ENCODE results near the gene SLC6A4. TPM values are rescaled to one million over a fixed set of nuclear protein-coding genes. Genes with fewer than 3 reads are reported as not detected.

SLC6A4 gene
- total and polyA plus RNA-seq, 2 of the 8 experiments (the other 6 are each of a cell fraction or from before 2014, with no cell fraction given), result 0.09 to 0.33 TPM

GRCh38 chr17:30219833-30220232 lies 15.7 kb downstream of the SLC6A4 start:
- no peak overlapping the region for H3K23ac ChIP-seq (ENCODE audit: insufficient read length)
- FAIRE-seq, result no peak

More at GRCh38 chr17:30219833-30220232, 15.7 kb downstream of the SLC6A4 start:
- Histone ChIP-seq H3K79me1 (ENCODE audit: low read depth, low read length) (no peaks in the 10 kb centered on the region; the same call in 1 of the 2 replicates), H3K4ac (replicated peaks; ENCODE audit: insufficient read length, low read depth, low read length) (no peak overlapping the region), H3K23me2 (ENCODE audit: low read depth, low read length) (no peaks in the 10 kb centered on the region), H3K27ac (ENCODE audit: low read depth, low read length) (no peak overlapping the region), H3K4me3 (ENCODE audit: extremely low read depth in 1 of 4, insufficient read depth in 2 of 4, low read depth in 3 of 4, low read length in 4 of 4) (no peak overlapping the region), H3K14ac (ENCODE audit: insufficient read length) (no peak overlapping the region), H3K27me3 (replicated peaks in 1 of 4; ENCODE audit: control insufficient read depth in 3 of 4, extremely low read depth in 1 of 4, insufficient read depth in 3 of 4, low read length in 3 of 4) (no peaks in the 10 kb centered on the region), H2AFZ (ENCODE audit: low read length) (no peak overlapping the region), H3K79me2 (ENCODE audit: control insufficient read depth in 1 of 2, insufficient read depth in 2 of 2, low read length in 2 of 2) (no peaks in the 10 kb centered on the region), H3K4me1 (replicated peaks in 1 of 4; ENCODE audit: control insufficient read depth in 3 of 4, insufficient read depth in 4 of 4, low read length in 3 of 4) (no peaks in the 10 kb centered on the region; a peak in 2 of 7 replicates), H2AK5ac (ENCODE audit: low read depth, low read length) (no peak overlapping the region), H2BK5ac (ENCODE audit: low read depth, low read length) (no peak overlapping the region), H3K56ac (replicated peaks; ENCODE audit: insufficient read length, low read depth, low read length) (no peak overlapping the region), H2BK120ac (replicated peaks; ENCODE audit: low read depth, low read length) (no peak overlapping the region), H4K20me1 (replicated peaks in 1 of 2; ENCODE audit: control insufficient read depth in 1 of 2, insufficient read depth in 2 of 2, low read length in 2 of 2) (no peaks in the 10 kb centered on the region), H2BK15ac (ENCODE audit: low read length) (no peak overlapping the region), H3K9me3 (ENCODE audit: insufficient read depth in 2 of 2, low read depth in 1 of 2, low read length in 1 of 2) (no peaks in the 10 kb centered on the region), H3K36me3 (ENCODE audit: control insufficient read depth in 2 of 4, insufficient read depth in 4 of 4, low read length in 3 of 4) (no peaks in the 10 kb centered on the region), H4K91ac (replicated peaks; ENCODE audit: insufficient read length, low read length) (no peak overlapping the region), H3K18ac (ENCODE audit: extremely low read depth, low read length) (no peak overlapping the region), H2BK12ac (ENCODE audit: low read depth, low read length) (no peak overlapping the region), H3K4me2 (ENCODE audit: insufficient read depth in 1 of 2, low read depth in 2 of 2, low read length in 2 of 2) (no peak overlapping the region), H4K8ac (ENCODE audit: extremely low read depth, insufficient read depth, low read length) (no peak overlapping the region), H4K5ac (ENCODE audit: insufficient read length, low read depth, low read length) (no peak overlapping the region), H2BK20ac (ENCODE audit: low read length) (no peak overlapping the region), H3K9ac (replicated peaks in 1 of 4; ENCODE audit: extremely low read depth in 1 of 4, low read depth in 3 of 4, low read length in 3 of 4) (no peak overlapping the region)
- DNase-seq (ENCODE audit: low read depth in 1 of 2, low spot score in 2 of 2), result no peak
- CTCF ChIA-PET (ENCODE audit: partially characterized antibody), result interaction anchor here (0.7 to 2.8 kb wide), 4 partner anchors 10 to 93 kb away, joined by 3 to 11 read pairs (median 4); partner anchors contain the start of gene SLC6A4
- TF ChIP-seq ASH2L (IDR thresholded peaks at IDR 0.05; ENCODE audit: low read length), result no peak
- TF ChIP-seq SIN3A (conservative IDR thresholded peaks at IDR 0.05 in 1 of 2, IDR thresholded peaks at IDR 0.05 in 1 of 2; ENCODE audit: low read depth in 1 of 2, low read length in 2 of 2), result no peak
- TF ChIP-seq SAP30 (IDR thresholded peaks at IDR 0.05; ENCODE audit: insufficient read depth, insufficient replicate concordance, low read length), result no peak
- no peak for TF ChIP-seq CTBP2 (IDR thresholded peaks at IDR 0.05; ENCODE audit: borderline replicate concordance, insufficient read depth, insufficient read length, low read length)
- no peak for TF ChIP-seq SP1 (IDR thresholded peaks at IDR 0.05; ENCODE audit: low read depth, low read length)
- no peak for TF ChIP-seq TEAD4 (IDR thresholded peaks at IDR 0.05; ENCODE audit: low read depth, low read length)
- POLR2A ChIA-PET (ENCODE audit: partially characterized antibody), result interaction anchor here (0.5 to 1.1 kb wide), 3 partner anchors 18 to 140 kb away, joined by 3 read pairs; no protein-coding TSS in a partner anchor
- 82% methylated on average over 7 of the region's 7 CpGs; no CpG with 5 or more reads in 1 of the 2 experiments for WGBS, 2 experiments (ENCODE audit: extremely low coverage in 1 of 2, insufficient coverage in 1 of 2, insufficient read length in 1 of 2, insufficient replicate concordance in 2 of 2, low coverage in 1 of 2, low lambda C conversion rate in 2 of 2, missing lambda C conversion rate in 1 of 2)

Data from H1 (cell line).